ENCODE measurements around the gene LACRT.

Gene LACRT

GRCh38 chr12:54586620-54587019 lies 48.1 kb downstream of the LACRT start:
- no peaks in the 10 kb centered on the region for H3K9me3 ChIP-seq (ENCODE audit: low read length)
- H3K4me1 ChIP-seq (ENCODE audit: insufficient read depth, low read length, severe bottlenecking) = no peaks in the 10 kb centered on the region
- no peak for TF ChIP-seq EZH2 (IDR thresholded peaks at IDR 0.05; ENCODE audit: borderline replicate concordance, low read length)
- TF ChIP-seq CTCF (IDR thresholded peaks at IDR 0.05; ENCODE audit: low read length) = no peak
- no peaks in the 10 kb centered on the region for H3K36me3 ChIP-seq (ENCODE audit: insufficient read depth, low read length)
- H4K20me1 ChIP-seq (ENCODE audit: insufficient read depth, low read length) = no peaks in the 10 kb centered on the region
- H3K27ac ChIP-seq (ENCODE audit: low read depth, low read length, poor library complexity, severe bottlenecking) = no peak overlapping the region
- H2AFZ ChIP-seq (ENCODE audit: low read length) = no peak overlapping the region
- H3K4me3 ChIP-seq (ENCODE audit: low read depth, low read length, poor library complexity, severe bottlenecking) = no peak overlapping the region
- no peaks in the 10 kb centered on the region for H3K79me2 ChIP-seq (ENCODE audit: insufficient read depth, low read length)
- no peaks in the 10 kb centered on the region for H3K9me2 ChIP-seq (ENCODE audit: low read depth, low read length)
- H3K9ac ChIP-seq (ENCODE audit: low read length) = no peak overlapping the region
- H3K4me2 ChIP-seq (ENCODE audit: low read length) = no peak overlapping the region
- H3K27me3 ChIP-seq (ENCODE audit: insufficient read depth, low read length) = peaks cover 10% of the 10 kb centered on the region; the same call in 1 of the 2 replicates
- H3F3A ChIP-seq (ENCODE audit: insufficient read depth, low read length) = no peaks in the 10 kb centered on the region

GRCh38 chr12:54585243-54585642 lies 49.5 kb downstream of the LACRT start:
- TF ChIP-seq EZH2 (IDR thresholded peaks at IDR 0.05; ENCODE audit: borderline replicate concordance, low read length) (no peak), CTCF (IDR thresholded peaks at IDR 0.05; ENCODE audit: low read length) (no peak)
- Histone ChIP-seq H2AFZ (ENCODE audit: low read length) (no peak overlapping the region), H3K9ac (ENCODE audit: low read length) (no peak overlapping the region), H3K9me3 (ENCODE audit: low read length) (no peaks in the 10 kb centered on the region), H3K9me2 (ENCODE audit: low read depth, low read length) (no peaks in the 10 kb centered on the region), H3K79me2 (ENCODE audit: insufficient read depth, low read length) (no peaks in the 10 kb centered on the region), H3K4me1 (ENCODE audit: insufficient read depth, low read length, severe bottlenecking) (no peaks in the 10 kb centered on the region), H3F3A (ENCODE audit: insufficient read depth, low read length) (no peaks in the 10 kb centered on the region), H3K27ac (ENCODE audit: low read depth, low read length, poor library complexity, severe bottlenecking) (no peak overlapping the region), H4K20me1 (ENCODE audit: insufficient read depth, low read length) (no peaks in the 10 kb centered on the region), H3K4me2 (ENCODE audit: low read length) (no peak overlapping the region), H3K27me3 (ENCODE audit: insufficient read depth, low read length) (peaks cover 7% of the 10 kb centered on the region; the same call in 1 of the 2 replicates), H3K4me3 (ENCODE audit: low read depth, low read length, poor library complexity, severe bottlenecking) (no peak overlapping the region), H3K36me3 (ENCODE audit: insufficient read depth, low read length) (no peaks in the 10 kb centered on the region)

GRCh38 chr12:54584128-54584527 lies 50.6 kb downstream of the LACRT start:
- Histone ChIP-seq H3K9ac (ENCODE audit: low read length) (no peak overlapping the region), H3K27ac (ENCODE audit: low read depth, low read length, poor library complexity, severe bottlenecking) (no peak overlapping the region), H3K4me2 (ENCODE audit: low read length) (no peak overlapping the region), H3K9me3 (ENCODE audit: low read length) (no peaks in the 10 kb centered on the region), H3K4me3 (ENCODE audit: low read depth, low read length, poor library complexity, severe bottlenecking) (no peak overlapping the region), H3K79me2 (ENCODE audit: insufficient read depth, low read length) (no peaks in the 10 kb centered on the region), H4K20me1 (ENCODE audit: insufficient read depth, low read length) (no peaks in the 10 kb centered on the region), H3F3A (ENCODE audit: insufficient read depth, low read length) (no peaks in the 10 kb centered on the region), H2AFZ (ENCODE audit: low read length) (no peak overlapping the region), H3K36me3 (ENCODE audit: insufficient read depth, low read length) (no peaks in the 10 kb centered on the region), H3K4me1 (ENCODE audit: insufficient read depth, low read length, severe bottlenecking) (no peaks in the 10 kb centered on the region), H3K9me2 (ENCODE audit: low read depth, low read length) (no peaks in the 10 kb centered on the region), H3K27me3 (ENCODE audit: insufficient read depth, low read length) (peaks cover 7% of the 10 kb centered on the region; the same call in 1 of the 2 replicates)
- TF ChIP-seq EZH2 (IDR thresholded peaks at IDR 0.05; ENCODE audit: borderline replicate concordance, low read length) (no peak), CTCF (IDR thresholded peaks at IDR 0.05; ENCODE audit: low read length) (no peak)

Data from OCI-LY1 (cell line).